Adrenal gland (tissue), 5 donors: ENCODE results near the gene DSN1.

Source experiments
- CTCF ChIP-seq, 6 experiments: fragments of 450-650 bp in 4 of 6; fragments of 200-600 bp in 2 of 6; sonication (generic) in 1 of 6; IDR thresholded peaks; 1 replicate in 5 of 6; 2 replicates in 1 of 6; pipeline versions ENCODE4 v1.5.1 to v1.8.0; 2016 to 2021; ENCODE audit warnings: antibody characterized with exemption in 6 of 6, mild to moderate bottlenecking in 2 of 6, moderate library complexity in 1 of 6
- POLR2A ChIP-seq, 2 donors: fragments of 450-650 bp; IDR thresholded peaks; one replicate each; pipeline ENCODE4 v1.6.1; 2017; ENCODE audit warnings: antibody characterized with exemption in 2 of 2, mild to moderate bottlenecking in 2 of 2, moderate library complexity in 1 of 2
- donor health status: DM: no; HTN: no; CAD: no.

DNA sequence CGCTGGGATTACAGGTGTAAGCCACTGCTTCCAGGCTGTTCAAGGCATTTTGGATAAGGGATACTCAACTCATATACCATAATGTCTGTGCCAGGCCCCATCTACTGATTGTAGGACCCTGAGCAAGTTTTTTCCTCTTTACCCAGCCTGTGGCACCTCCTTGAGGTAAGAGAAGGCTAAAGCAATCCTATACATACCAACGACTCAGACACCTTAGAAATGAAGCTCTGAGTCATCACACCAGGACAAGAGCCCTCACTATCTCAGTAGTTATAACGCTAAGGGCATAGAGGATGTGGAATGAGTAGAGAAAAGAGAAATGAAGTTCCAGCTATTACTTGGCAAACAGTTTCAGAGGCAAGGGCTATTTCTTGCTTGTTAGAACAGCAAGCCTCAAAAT lies 44.6 kb downstream of the DSN1 start:
- TF ChIP-seq CTCF (IDR thresholded peaks at IDR 0.05) (no peak), POLR2A (IDR thresholded peaks at IDR 0.05) (no peak)
